HG03095 (cell line): ENCODE measurements around the gene SLC6A1.

ENCODE experiments used
- ATAC-seq: cut with Tn5 transposase; IDR thresholded peaks from one replicate; pipeline ENCODE4 v1.9.1; 2021; ENCODE audit warnings: moderate library complexity; ENCODE audit not compliant: unreplicated experiment

The SLC6A1 gene

DNA sequence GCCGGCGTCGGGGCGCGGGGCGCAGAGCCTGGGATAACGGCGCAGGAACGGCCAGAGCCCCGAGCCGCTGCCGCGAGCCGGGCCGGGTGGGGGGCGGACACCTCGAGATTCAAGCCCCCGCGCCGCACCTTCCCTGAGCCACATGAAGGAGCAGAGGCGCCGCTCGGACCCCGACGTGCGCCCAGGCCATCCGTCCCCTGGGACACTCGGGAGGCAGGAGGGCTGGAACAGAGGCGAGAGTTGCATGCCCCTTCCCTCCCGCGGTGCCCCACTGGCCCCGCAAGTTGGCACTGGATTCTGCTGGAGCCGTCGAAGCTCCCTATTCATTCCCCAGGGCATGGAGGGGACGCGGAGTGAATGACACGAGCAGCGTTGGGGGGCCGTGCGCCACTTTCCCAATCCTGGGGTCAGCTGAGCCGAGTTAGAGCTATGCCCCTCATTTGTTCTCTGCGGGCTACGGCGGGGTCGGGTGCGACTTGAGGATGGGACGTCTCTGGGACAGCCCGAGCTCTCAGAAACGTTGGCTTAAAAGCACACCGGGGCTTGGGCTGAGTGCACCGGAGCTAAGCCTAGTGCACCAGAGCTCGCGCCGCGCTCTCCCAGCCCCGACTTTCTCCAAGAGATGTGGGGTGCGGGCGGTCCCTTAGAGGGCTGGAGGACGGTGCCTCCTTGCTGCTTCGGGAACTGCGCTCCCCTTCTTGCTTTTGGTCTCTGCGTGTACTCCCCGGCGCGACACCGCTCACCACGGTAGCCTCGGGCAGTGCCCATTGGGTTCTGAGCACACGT, 588 bp downstream of the SLC6A1 start:
- no peak for ATAC-seq

DNA sequence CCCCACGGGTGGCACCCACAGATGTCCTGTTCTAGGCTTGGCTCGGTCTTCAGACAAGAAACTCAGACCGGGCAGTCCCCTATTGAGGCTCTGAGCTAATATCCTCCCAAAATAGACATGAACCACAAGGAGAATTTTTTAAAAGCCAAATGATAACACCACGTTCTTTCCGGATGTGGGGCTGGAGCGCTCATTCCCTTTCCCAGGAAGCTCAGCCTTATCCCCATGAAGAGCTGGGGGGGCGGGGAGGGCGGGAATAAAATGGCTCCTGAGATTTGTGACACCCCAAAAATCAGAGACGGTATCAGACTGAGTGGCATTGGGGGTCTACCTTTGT, 1.1 kb downstream of the SLC6A1 start:
- no peak for ATAC-seq

DNA sequence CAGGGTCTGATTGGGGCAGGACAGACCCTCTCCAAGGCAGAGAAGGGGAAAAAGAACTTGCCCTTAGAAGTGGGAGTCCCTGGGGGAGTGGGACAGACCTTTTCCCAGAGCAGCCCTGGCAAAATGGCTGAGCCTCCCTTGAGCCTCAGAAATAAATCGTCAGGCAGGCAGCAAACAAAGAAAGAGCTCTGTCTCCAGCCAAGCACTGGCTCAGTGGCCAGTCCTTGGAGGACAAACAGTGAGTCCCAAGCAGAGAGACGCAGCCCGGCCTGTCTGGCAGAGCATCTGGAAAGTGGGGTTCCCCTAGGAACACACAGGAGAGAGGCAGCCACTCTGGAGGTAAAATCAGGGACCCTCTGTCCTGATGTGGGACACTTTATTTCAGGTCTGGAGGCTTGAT, 1.8 kb downstream of the SLC6A1 start:
- no peak for ATAC-seq

DNA sequence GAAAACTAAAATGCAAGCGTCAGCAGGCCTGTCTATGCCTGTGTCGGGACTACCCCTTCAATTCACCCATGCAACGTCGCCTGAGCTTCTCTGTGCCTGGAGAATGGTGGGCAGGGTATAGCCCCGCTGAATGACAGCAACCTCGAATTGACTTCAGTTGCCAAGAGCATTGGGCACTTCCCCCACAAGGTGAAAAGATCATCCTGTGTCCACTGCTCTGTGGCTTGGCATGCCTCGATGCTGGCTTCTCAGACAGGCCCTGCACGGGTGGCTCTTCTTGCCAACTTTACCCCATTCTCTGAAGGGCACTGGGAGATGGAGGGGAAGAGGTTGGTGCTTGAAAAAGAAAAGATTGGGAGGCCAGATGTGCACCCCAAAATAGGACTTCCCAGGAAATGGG, 3.3 kb downstream of the SLC6A1 start:
- no peak for ATAC-seq

DNA sequence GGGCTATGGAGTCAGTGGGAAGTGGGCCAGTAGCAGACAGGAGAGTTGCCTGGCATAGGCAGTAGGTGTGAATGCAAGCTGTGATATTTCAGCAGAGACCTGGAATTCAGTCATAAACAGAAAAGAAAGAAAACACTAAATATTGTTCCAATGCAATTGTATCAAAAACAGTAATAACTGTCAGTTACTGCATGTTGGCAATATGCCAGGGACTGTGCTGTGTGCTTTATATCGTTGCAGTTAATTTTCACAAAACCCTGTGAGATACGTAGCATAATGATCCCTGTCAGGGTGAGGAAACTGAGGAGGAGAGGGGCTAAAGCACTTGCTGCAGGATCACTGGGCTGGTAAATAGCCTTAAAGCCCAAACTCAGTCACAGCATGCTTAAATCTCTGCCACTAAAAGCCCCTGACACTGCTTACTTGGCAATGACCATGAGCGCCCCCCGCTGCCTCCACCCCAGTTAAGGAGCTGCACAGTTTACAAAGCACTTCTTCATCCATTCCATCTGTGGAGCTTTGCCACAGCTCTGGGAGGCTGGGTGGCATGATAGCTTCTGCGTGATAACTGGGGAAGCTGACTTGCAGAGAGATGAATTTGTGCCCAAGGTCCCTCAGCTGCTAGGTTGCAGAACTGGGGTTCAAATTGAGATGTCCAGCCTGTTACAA, 3.9 kb downstream of the SLC6A1 start:
- ATAC-seq = no peak

DNA sequence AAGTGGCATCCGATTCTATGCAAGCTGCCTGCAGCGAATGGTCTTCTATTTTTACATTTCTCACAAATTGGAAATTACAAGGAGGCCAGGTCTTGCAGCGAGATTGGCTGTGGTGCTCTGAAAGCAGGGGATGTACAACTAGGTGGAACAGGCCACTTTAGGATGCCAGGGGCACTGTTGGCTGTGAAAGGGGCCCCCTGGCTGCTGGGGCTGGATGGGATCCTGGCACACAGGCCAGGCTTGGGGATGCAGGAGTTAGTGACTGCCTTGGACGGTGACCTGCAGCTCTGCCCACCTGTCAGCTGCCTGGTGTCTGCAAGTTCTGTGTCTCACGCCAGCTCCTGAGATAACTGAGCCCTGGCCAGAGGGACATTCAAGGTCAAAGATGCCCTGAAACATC, 4.6 kb downstream of the SLC6A1 start:
- ATAC-seq = no peak

DNA sequence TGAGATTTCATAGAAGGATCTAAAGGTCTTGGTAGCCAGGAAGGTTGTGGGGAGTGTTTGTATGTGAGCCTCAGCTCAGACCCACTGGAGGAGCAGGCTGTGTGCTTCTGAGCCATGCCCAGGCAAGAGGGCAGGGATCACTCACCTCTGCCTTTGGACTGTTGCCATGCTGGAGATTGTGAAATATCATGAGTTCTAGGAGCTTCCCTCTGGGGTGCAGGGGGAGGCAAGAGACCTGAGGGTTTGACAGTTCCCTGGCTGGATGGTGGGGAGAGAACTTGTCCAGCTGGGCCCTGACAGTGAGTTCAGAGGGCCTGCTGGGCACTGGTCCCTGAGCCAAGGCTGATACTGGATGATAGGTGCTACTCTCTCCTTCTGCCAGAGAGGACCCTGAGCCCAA, 6.0 kb downstream of the SLC6A1 start:
- no peak for ATAC-seq

DNA sequence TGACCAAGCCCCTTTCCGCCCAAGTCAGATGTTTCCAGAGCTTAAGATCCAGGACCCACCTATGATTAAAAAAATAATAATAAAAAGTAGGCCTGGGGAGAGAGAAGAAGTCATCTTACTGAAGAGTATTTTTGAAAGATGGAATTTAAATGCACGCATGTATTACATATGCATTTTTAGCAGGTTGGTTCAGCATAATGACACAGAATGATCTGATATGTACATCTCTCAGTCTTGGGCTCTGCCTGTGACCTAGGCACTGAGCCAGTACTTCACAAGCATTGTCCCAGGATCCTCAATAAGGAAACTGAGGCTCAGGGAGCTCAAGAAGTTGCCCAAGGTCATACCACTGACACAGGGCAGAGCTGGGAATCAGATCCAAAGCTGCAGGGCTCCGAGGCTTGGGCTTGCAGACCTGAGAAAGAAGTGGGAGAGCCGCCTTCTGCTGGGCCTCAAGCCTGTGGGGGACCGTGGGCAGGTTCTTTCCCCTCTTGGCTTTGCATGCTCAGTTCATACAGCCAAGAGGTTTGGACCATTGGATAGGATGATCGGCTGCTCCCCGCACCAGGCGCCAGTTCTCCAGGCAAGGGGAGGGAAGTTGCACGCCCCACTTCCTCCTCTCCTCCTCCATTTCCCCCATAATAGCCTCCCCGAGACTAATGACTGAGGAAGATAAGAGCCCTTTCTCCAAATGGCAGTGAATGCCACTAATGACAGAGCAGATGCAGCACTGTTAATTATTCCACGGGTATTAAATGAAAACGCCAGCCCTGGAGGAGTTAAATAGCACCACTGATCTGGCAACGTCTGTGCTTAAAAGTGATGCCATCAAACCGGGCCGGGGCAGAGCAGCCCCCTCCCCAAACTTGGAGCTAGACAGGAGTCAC, 6.9 kb downstream of the SLC6A1 start:
- no peak for ATAC-seq

DNA sequence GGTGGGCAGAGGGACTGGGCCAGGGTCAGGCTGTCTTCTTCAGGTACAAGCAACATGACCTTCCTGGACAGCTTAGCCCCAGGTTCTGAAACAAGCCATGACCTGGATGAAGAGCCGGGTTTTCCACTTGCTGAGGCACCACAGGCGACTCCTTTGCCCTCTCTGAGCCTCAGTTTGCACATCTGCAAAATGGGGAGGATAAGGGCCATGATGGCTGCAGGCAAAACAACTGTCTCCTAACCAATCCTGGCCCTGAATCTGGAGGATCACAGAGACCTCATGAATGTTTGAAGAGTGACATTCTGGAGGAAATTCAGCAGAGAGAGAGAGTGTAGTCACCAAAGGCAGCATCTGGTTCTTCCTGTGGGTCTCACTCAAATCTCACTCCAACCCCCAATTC, 8.0 kb downstream of the SLC6A1 start:
- ATAC-seq = no peak

DNA sequence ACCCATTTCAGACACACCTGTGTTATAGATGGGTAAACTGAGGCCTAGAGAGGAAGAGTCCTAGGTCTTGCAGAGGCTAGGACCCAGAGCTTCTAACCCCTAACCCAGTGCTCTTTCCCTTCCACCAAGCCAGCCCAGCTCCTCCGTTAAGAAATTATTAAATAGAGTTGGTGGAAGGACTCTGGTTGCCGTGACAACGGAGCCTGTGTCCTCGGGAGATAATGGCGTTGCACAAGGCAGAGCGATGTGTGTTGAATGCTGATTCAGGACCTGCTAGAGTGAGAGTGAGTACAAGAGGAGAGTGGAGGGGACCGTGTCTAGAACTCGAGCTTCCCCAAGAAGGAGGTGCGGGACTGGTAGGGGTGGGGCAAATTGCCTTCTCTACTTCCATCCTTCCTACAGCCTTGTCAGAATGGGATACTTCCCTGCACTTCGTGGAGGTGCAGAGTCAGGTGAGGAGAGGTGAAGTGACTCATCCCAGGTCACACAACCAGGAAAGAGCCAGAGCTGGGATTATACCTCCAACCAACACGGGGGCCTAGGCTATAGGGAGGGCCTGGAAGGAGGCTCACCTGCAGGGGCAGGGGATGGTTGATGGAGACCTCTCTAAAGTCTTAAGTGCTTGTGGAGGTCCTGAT, 8.6 kb downstream of the SLC6A1 start:
- no peak for ATAC-seq

DNA sequence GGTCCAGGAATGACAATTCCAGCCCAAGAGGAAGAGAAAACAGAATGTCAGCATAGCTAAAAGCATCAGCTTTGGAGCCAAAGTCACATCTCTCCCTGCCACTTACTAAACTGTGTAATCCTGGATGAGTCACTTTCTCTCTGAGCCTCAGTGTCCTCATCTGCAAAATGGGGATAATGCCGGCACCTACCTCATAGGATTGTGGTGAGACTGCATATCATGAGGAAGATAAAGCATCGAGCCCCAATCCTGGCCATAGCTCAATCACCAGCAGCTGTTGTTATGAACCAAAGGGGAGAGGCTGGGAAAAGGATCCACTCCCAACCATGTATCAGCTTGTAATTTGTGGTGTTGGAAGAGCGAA, 9.1 kb downstream of the SLC6A1 start:
- ATAC-seq = no peak

DNA sequence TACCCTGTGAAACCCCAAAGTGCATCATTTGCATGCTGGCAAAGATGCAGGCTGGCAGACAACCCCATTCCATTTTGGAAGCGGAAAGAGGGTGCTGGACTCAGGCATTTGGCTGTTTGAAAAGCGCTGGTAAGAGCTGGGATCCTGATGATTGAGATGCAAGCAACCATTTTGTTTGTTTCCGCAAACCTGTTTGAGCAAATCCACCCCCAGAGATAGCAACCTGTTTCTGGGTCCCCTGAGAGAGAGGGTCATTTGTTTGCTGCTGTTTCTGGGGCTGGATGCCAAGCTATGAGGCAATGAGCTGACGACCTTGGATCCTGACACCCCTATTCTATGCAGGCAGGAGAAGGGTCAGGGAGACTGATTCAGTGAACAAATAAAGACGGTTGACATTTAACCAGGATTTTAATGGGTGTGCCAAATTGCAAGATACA, 9.8 kb downstream of the SLC6A1 start:
- ATAC-seq = no peak

DNA sequence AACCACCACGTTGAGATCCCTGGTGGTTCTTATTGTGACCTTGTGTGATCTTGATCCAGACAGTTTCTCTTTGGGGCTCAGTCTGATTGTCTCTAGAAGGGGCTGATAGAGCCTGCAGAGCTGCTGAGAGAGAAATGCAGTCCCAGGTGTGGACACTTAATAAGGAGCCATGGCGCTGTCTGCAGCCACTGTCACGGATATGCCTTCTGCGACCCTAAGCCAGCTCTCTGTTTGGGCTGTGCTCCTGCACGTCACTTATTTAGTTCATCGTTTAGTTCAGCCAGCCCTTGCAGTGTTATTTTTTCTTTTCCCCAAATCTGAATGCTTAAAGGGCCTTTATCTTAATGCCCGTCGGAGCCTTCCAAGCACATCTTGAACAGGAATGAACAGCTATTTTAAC, 12.0 kb downstream of the SLC6A1 start:
- no peak for ATAC-seq

DNA sequence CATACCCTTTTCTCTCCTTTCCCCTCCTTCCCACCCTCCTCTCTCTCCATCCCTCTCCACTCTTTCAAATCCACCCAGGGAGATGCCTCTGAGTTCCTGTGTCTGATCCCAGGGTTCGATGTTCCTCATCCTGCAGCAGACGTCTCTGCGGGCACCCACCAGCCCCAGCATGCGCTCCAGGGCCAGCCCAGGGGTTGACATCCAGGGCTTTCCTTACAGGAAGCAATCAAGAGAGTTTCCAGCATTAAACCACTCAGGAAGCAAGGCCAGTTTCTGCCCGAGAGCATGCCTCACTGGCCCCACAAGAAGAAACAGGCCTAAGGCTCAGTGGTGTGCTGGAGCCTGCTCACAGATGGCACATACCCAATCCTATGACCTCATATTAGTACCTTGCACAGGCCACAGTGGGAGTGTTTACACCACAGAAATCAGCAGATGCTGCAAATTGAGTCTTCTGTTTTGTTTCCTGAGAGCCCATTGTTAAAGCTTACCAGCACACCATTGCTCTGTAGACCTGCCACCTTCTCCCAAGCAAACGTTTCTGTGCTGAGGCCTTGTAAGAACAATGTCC, 13.2 kb downstream of the SLC6A1 start:
- ATAC-seq = no peak

DNA sequence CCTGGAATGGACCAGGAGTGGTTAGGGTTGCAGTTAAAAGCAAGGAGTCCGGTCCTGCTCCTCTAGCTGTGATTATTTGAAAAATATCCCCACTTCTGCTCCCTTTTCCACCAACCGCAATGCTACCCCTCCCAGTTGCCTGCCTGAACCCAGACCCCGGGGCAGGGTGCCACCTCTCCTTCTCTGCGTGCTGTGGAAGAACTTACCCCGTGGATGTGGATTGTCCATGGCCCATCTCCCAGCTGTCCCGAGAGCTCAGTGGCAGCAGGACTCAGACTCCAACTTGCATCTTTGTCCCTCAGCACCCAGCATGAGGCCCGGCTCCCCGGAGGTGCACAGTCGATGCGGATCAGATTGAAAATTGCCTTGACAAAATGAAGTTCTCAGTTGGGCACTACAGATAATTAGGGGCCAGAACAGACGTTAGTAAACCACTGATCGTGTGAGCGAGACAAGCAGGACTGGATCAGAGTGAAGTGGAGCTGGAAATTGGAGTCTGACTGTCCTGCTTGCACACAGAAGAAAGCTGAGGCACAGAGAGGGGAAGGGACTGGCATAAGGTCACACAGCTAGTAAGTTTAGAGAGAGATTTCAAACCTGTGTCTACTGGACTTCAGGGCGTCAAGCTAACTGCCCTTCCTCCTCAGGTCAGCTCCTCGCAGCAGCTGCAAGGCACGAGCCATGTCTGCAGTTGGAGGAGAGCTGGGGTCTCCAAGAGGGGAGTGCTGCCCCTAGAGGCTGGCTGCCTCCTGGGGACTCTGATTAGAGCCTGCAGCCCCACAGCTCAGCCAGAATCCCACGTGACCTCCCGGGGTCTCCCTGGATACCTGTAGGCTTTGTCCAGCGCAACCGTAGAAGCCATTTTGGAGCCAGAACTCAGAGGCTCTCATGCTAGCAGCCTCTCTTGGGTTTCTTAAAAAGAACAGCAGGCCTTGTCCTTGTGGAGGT, 14.7 kb downstream of the SLC6A1 start:
- ATAC-seq = no peak

DNA sequence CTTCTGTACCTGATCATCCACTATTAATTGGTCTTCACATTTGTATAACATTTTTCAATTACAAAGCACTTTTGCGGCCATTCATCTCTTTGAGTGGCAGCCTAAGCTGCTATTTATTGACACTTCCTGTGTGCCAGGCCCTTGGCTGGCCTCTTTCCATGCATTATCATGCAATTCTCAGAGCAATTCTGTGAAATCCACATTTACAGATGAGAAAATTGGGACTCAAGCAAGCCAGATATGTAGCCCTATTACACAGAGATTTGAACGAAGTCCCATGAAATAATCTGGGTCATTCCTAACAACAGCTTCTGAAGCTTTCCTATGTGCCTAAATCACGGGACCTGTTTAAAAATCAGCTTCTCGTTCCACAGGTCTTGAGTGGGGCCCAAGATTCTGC, 17.4 kb downstream of the SLC6A1 start:
- no peak for ATAC-seq

DNA sequence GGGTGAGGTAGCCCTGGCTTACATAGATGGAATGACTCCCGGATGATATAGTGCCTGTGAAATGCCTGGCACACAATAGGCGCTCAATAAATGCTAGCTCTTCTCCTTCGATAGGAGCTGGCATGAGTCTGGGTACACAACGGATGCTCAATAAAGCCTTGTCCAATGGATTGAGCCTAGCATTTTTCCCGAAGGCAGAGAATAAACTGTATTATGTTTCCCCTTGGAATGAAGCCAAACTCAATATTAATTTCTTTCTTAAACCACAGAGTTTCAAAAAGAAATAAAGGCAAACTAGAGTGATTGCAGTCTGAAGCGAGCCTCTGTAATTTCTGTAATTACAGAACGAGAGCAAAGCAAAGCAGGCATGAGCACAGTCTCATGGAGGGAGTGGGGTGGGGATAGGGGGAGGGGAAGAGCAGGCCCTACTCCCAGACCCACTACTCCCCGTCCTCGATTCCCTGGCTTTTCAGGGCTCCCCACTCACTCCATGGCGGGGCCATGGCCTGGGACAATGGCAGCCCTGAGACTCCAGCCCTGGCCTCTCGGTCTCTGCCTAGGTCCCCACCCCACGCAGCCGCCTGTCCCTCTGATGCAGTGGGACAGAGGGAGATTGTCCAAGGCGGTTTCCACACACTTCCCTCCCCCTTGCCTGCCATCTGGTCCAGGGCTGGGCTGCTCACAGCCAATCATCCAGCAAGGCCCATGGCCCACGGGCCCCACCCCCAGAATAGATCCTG, 18.0 kb downstream of the SLC6A1 start:
- ATAC-seq = no peak

DNA sequence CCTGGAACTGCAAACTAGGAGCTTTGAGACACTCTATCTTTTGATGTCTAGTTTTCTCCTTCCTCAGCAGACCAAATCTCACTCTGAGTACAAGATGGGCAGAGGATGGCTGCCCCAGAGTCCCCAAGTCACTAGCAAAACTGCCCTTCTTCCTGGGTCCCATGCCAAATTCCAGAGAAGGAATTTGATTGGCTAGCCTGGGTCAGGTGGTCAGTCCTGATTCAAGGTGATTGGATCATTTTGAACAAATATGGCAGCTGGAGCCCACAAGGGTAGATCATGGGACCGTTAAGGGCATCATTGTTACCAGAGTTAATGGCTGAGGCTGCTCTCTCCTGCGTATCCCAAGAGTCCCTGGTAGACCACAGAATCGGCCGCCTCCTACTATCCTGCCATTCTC, 21.7 kb downstream of the SLC6A1 start:
- ATAC-seq = no peak

DNA sequence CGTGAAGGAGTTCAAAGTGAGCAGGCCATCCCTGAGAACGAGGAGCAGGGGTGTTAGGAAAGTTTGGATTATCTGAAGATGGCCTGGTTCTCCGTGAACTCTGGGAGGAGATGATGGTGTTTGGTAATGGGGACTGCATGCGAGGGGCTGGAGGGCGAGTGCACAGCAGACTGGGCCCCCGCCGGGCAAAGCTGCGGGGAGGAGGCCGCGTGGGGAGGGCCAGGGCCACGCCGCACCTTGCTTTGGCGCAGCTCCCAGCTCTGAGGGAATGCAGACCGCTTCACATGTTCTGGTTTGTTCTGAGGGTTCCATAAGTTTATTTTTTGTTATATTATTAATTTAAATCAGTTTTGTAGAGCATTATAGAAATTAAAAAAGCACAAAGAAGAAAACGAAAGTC, 22.2 kb downstream of the SLC6A1 start:
- ATAC-seq = no peak
